Heart left ventricle (tissue), 16 donors: ENCODE data around the gene SIAH1. TPM values are rescaled to one million over a fixed set of nuclear protein-coding genes. Genes with fewer than 3 reads are reported as not detected.
"Not testable (repeated sequence)": the region's sequence is repeated elsewhere in the genome, so short reads cannot be mapped to it uniquely, and the experiment has no call there.

ENCODE experiments used
- ATAC-seq, 4 donors: fragments of 200-7000 bp; cut with Tn5 transposase; one replicate each; pipeline ENCODE4 v1.9.1; 2020 to 2022; ENCODE audit warnings: moderate library complexity in 4 of 4, mild to moderate bottlenecking in 3 of 4, moderate number of reproducible peaks in 1 of 4
- DNase-seq, 5 donors: peaks; one replicate each; pipeline ENCODE4 v3.0.0-alpha.2; 2020
- H3K27ac ChIP-seq, 12 donors: fragments of 200-600 bp; sonication (generic) in 4 of 12; one replicate each; pipeline versions ENCODE4 v1.5.0 to v1.8.0; 2016 to 2022; ENCODE audit warnings: mild to moderate bottlenecking in 2 of 12
- H3K27me3 ChIP-seq, 9 donors: fragments of 200-600 bp; sonication (generic) in 2 of 9; one replicate each; pipeline versions ENCODE4 v1.5.1 to v1.8.0; 2016 to 2022; ENCODE audit warnings: mild to moderate bottlenecking in 3 of 9
- H3K36me3 ChIP-seq, 9 donors: fragments of 200-600 bp; sonication (generic) in 2 of 9; one replicate each; pipeline versions ENCODE4 v1.5.0 to v1.8.0; 2018 to 2022; ENCODE audit warnings: mild to moderate bottlenecking in 2 of 9
- H3K4me1 ChIP-seq, 12 donors: fragments of 200-600 bp; sonication (generic) in 4 of 12; one replicate each; pipeline versions ENCODE4 v1.5.0 to v1.8.0; 2016 to 2022; ENCODE audit warnings: mild to moderate bottlenecking in 3 of 12
- H3K4me3 ChIP-seq, 12 donors: fragments of 200-600 bp; sonication (generic) in 4 of 12; one replicate each; pipeline versions ENCODE4 v1.5.0 to v1.8.0; 2017 to 2022; ENCODE audit warnings: mild to moderate bottlenecking in 9 of 12, moderate library complexity in 4 of 12
- H3K9me3 ChIP-seq, 12 donors: fragments of 200-600 bp; sonication (generic) in 4 of 12; one replicate each; pipeline versions ENCODE4 v1.5.0 to v1.8.0; 2016 to 2022; ENCODE audit warnings: mild to moderate bottlenecking in 1 of 12
- POLR2A ChIP-seq, 2 donors: fragments of 450-650 bp; IDR thresholded peaks; one replicate each; pipeline ENCODE4 v1.6.1; 2017; ENCODE audit warnings: antibody characterized with exemption in 2 of 2, mild to moderate bottlenecking in 2 of 2, moderate library complexity in 2 of 2
- WGBS, 4 donors: extraction: QIAGEN DNeasy Blood & Tissue Kit in 2 of 4; methylation state at CpG; one replicate each; pipeline versions ENCODE4 v1.1.5 to v1.1.7; 2013 to 2018; 5-methylcytosine and 5-hydroxymethylcytosine counted together
- intact Hi-C, 10 donors: fragments of 100-400 bp; cut with DNase I; formaldehyde crosslinking; loops; one replicate each; pipeline versions ENCODE4 v1.11.1 to v1.14.2; 2022
- polyA plus RNA-seq, 2 donors: library from polyadenylated mRNA; stranded (reverse); fragments of 200-250 nt; gene quantifications; one replicate each; pipeline ENCODE4 v1.2.3, GENCODE V29; 2013
- total RNA-seq, 9 donors: library from RNA; depleted of rRNA in 2 of 9; stranded (reverse); fragments of >200 nt in 2 of 9; fragmentation: NEBNext Ultra II Directional in 3 of 9; extraction: Animal tissue kit (Norgen Biotek cat#: 25700) in 3 of 9; gene quantifications; one replicate each; pipeline versions ENCODE4 v1.1.0 to v1.2.4, GENCODE V29; 2016 to 2023
- TF ChIP-seq, protein P1 (sequence below), 12 donors: fragments of 200-600 bp; sonication (generic) in 4 of 12; IDR thresholded peaks; one replicate each; pipeline versions ENCODE4 v1.5.0 to v1.8.0; 2018 to 2022; ENCODE audit warnings: antibody characterized with exemption in 12 of 12, mild to moderate bottlenecking in 5 of 12
- donor health status: ischemic (EF 13 %, LVEDD 7.1; RV severe dilation, severe dysfunction).
- donor health status: healthy with polysubstance abuse.
- donor health status: DM: no; HTN: yes; CAD: no.
- donor health status: DM: no; HTN: no; CAD: no.
- donor health status: ischemic (EF 25% LVEDD 6.9; RV normal size, moderate dysfunction).
- donor health status: ischemic (EF 25% LVEDD 5.7; RV mildly dilated, moderate dysfunction).
- donor health status: healthy.
- donor health status: DM: yes; HTN: yes; CAD: no.
- donor health status: ischemic (EF 35%, LVEDD 5.7; RV mildly dilated, moderate dysfunction).
- donor health status: nonischemic (EF 11% LVEDD 7.7; RV severe dilation, severe dysfunction).
- donor health status: DM: yes; HTN: yes; CAD: no.
- donor health status: PGD.
- donor health status: ischemic (EF 29% LVEDD 5.4; RV normal size, mild dysfunction).
- donor health status: nonischemic (EF 23%, LVEDD 6.1; RV moderate dilation, normal function).

SIAH1 gene
- total and polyA plus RNA-seq, 11 donors: 10.1 to 21.5 (median 13.4) TPM

- DNase-seq: no peak
- intact Hi-C loops: no loop called here
- WGBS, 4 donors: 79 to 86% (median 83%) methylated on average over 2 of the region's 2 CpGs
- Histone ChIP-seq H3K36me3 (no peaks in the 10 kb centered on the region), H3K4me3 (no peak overlapping the region), H3K4me1 (no peaks in the 10 kb centered on the region), H3K27me3 (no peaks in the 10 kb centered on the region), H3K27ac (no peak overlapping the region), H3K9me3 (no peaks in the 10 kb centered on the region)
- TF ChIP-seq, protein P1, sequence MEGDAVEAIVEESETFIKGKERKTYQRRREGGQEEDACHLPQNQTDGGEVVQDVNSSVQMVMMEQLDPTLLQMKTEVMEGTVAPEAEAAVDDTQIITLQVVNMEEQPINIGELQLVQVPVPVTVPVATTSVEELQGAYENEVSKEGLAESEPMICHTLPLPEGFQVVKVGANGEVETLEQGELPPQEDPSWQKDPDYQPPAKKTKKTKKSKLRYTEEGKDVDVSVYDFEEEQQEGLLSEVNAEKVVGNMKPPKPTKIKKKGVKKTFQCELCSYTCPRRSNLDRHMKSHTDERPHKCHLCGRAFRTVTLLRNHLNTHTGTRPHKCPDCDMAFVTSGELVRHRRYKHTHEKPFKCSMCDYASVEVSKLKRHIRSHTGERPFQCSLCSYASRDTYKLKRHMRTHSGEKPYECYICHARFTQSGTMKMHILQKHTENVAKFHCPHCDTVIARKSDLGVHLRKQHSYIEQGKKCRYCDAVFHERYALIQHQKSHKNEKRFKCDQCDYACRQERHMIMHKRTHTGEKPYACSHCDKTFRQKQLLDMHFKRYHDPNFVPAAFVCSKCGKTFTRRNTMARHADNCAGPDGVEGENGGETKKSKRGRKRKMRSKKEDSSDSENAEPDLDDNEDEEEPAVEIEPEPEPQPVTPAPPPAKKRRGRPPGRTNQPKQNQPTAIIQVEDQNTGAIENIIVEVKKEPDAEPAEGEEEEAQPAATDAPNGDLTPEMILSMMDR (IDR thresholded peaks at IDR 0.05): no peak
- no peak for TF ChIP-seq POLR2A (IDR thresholded peaks at IDR 0.05)
- no peak for ATAC-seq
Measured at GRCh38 chr16:48422537-48422936, 37.3 kb upstream of the SIAH1 start.

DNA sequence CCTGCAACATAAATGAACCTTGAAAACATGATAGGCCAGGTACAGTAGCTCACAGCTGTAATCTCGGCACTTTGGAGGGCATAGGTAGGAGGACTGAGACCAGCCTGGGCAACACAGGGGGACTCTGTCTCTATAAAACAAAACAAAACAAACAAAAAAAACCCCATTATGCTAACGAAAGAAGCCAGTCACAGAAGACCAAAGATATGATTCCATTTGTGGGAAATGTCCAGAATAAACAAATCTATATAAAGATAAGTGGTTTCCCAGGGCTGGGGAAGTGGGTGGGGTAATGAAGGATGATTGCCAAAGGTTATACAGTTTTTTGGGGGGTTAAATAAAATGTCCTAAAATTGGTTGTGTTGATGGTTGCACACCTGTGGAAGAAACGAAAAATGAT, 36.5 kb upstream of the SIAH1 start:
- intact Hi-C loops: no loop called here
- WGBS, 4 donors: 63 to 70% (median 67%) methylated on average over 3 of the region's 3 CpGs
- Histone ChIP-seq H3K27me3 (no peaks in the 10 kb centered on the region), H3K9me3 (no peaks in the 10 kb centered on the region), H3K36me3 (no peaks in the 10 kb centered on the region), H3K4me3 (no peak overlapping the region), H3K27ac (no peak overlapping the region), H3K4me1 (no peaks in the 10 kb centered on the region)
- ATAC-seq: no peak
- TF ChIP-seq, protein P1 (IDR thresholded peaks at IDR 0.05): no peak
- no peak for TF ChIP-seq POLR2A (IDR thresholded peaks at IDR 0.05)
- no peak for DNase-seq

DNA sequence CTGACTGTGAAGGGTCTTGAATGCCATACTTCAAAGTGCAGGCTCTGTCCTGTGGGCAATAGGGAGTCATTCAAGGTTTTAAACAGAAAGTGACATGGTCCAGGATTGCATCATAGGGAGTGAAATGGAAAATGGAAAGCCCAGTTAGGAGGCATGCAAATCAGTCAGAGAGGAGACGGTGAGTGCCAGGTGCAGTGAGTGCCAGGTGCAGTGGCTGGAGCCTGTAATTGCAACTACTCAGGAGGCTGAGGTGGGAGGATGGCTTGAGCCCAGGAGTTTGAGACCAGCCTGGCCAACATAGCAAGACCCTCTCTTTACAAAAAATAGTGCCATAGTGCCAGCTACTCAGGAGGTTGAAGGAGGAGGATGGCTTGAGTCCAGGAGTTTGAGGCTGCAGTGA, 35.2 kb upstream of the SIAH1 start:
- Histone ChIP-seq H3K27ac (no peak overlapping the region), H3K36me3 (no peaks in the 10 kb centered on the region), H3K27me3 (no peaks in the 10 kb centered on the region), H3K4me1 (no peaks in the 10 kb centered on the region), H3K9me3 (no peaks in the 10 kb centered on the region), H3K4me3 (no peak overlapping the region)
- DNase-seq: no peak
- ATAC-seq: no peak
- TF ChIP-seq, protein P1 (IDR thresholded peaks at IDR 0.05): no peak
- no peak for TF ChIP-seq POLR2A (IDR thresholded peaks at IDR 0.05)
- intact Hi-C loops: no loop called here
- 88 to 94% (median 93%) methylated on average over 1 of the region's 1 CpG for WGBS, 4 donors

DNA sequence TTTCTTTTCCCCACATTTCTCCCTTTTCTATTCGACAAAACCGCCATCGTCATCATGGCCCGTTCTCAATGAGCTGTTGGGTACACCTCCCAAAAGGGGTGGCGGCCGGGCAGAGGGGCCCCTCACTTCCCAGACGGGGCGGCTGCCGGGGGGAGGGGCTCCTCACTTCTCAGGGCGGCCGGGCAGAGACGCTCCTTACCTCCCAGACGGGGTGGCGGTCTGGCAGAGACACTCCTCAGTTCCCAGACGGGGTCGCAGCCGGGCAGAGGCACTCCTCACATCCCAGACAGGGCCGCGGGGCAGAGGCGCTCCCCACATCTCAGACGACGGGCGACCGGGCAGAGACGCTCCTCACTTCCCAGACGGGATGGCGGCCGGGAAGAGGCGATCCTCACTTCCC, 31.4 kb upstream of the SIAH1 start:
- 93 to 97% (median 95%) methylated on average over 16 to 29 of the region's 29 CpGs for WGBS, 4 donors
- ATAC-seq, H3K9me3 ChIP-seq, DNase-seq, H3K36me3 ChIP-seq, H3K27ac ChIP-seq, H3K4me1 ChIP-seq, H3K27me3 ChIP-seq, H3K4me3 ChIP-seq, intact Hi-C loops: not testable (repeated sequence)

- no peak for TF ChIP-seq POLR2A (IDR thresholded peaks at IDR 0.05)
- TF ChIP-seq, protein P1 (IDR thresholded peaks at IDR 0.05): no peak
- intact Hi-C loops: no loop called here
- Histone ChIP-seq H3K27ac (no peak overlapping the region), H3K9me3 (no peaks in the 10 kb centered on the region), H3K4me1 (peaks cover 0 to 20% (median 0%) of the 10 kb centered on the region in 12 donors), H3K4me3 (no peak overlapping the region), H3K27me3 (no peaks in the 10 kb centered on the region), H3K36me3 (no peaks in the 10 kb centered on the region)
- no peak for ATAC-seq
- DNase-seq: no peak
- WGBS, 4 donors: 85 to 91% (median 87%) methylated on average over 2 of the region's 2 CpGs
Measured at GRCh38 chr16:48413272-48413671, 28.1 kb upstream of the SIAH1 start.
